ENCODE measurements around the gene ASPA. TPM values are rescaled to one million over a fixed set of nuclear protein-coding genes. Genes with fewer than 3 reads are reported as not detected.

Gene ASPA
- total RNA-seq, 1 experiment from 2014 or later = 0.04 TPM

- TF ChIP-seq ZNF671 (CRISPR knock-in tag; IDR thresholded peaks at IDR 0.05) = no peak
- TF ChIP-seq SP1 (CRISPR knock-in tag; conservative IDR thresholded peaks at IDR 0.05) = peak; percentile 44
- no peak for TF ChIP-seq ATF6 (CRISPR knock-in tag; IDR thresholded peaks at IDR 0.05)
- no peak for TF ChIP-seq ZNF317 (CRISPR knock-in tag; IDR thresholded peaks at IDR 0.05; ENCODE audit: borderline replicate concordance, low read depth)
- TF ChIP-seq FOXP1 (CRISPR knock-in tag; IDR thresholded peaks at IDR 0.05; ENCODE audit: borderline replicate concordance) = no peak; the same call in 1 of the 2 replicates
- no peak for TF ChIP-seq MYBL2 (CRISPR knock-in tag; IDR thresholded peaks at IDR 0.05)
- peak; percentile 14; the same call in 1 of the 2 replicates for TF ChIP-seq ETV6 (CRISPR knock-in tag; IDR thresholded peaks at IDR 0.05)
- no peak for TF ChIP-seq HMGA2 (CRISPR knock-in tag; IDR thresholded peaks at IDR 0.05)
- TF ChIP-seq ZBTB21 (CRISPR knock-in tag; IDR thresholded peaks at IDR 0.05; ENCODE audit: borderline replicate concordance) = no peak; the same call in none of the 2 replicates
- no peak for TF ChIP-seq NFYB (CRISPR knock-in tag; conservative IDR thresholded peaks at IDR 0.05; ENCODE audit: low read depth)
- TF ChIP-seq ZNF512 (CRISPR knock-in tag; IDR thresholded peaks at IDR 0.05; ENCODE audit: borderline replicate concordance) = 0 out of 2 replicates have a peak, but pooled peaks have one; percentile 64
- no peak for TF ChIP-seq USF1 (CRISPR knock-in tag; IDR thresholded peaks at IDR 0.05)
Observed at GRCh38 chr17:3535253-3535995, 59.6 kb downstream of the ASPA start (continued).

- DNase-seq (ENCODE audit: low spot score) (no peak), ATAC-seq (no peak)
- peaks cover 3% of the 10 kb centered on the region; the same call in 1 of the 2 replicates for H3K27me3 Mint-ChIP-seq (ENCODE audit: low read depth)
- POLR2A ChIA-PET = no interaction called here
- H3K4me3 Mint-ChIP-seq = no peak overlapping the region
- H3K27ac Mint-ChIP-seq = no peak overlapping the region
- H3K4me1 Mint-ChIP-seq = peaks cover 14% of the 10 kb centered on the region
- peaks cover 7% of the 10 kb centered on the region for H3K9me3 Mint-ChIP-seq
- CTCF ChIA-PET = interaction anchor here (0.9 to 1.5 kb wide), 4 partner anchors 20 to 155 kb away, joined by 3 to 8 read pairs (median 4); no protein-coding TSS in a partner anchor
- no peaks in the 10 kb centered on the region for H3K36me3 Mint-ChIP-seq
- TF ChIP-seq FOXP1 (CRISPR knock-in tag; IDR thresholded peaks at IDR 0.05; ENCODE audit: borderline replicate concordance) = no peak
- TF ChIP-seq NFYB (CRISPR knock-in tag; conservative IDR thresholded peaks at IDR 0.05; ENCODE audit: low read depth) = no peak
- TF ChIP-seq ZNF263 (CRISPR knock-in tag; IDR thresholded peaks at IDR 0.05; ENCODE audit: low read depth) = no peak
- no peak for TF ChIP-seq AFF4 (CRISPR knock-in tag; IDR thresholded peaks at IDR 0.05; ENCODE audit: borderline replicate concordance)
- no peak for TF ChIP-seq CREM (CRISPR knock-in tag; IDR thresholded peaks at IDR 0.05)
- no peak for TF ChIP-seq ZNF138 (CRISPR knock-in tag; conservative IDR thresholded peaks at IDR 0.05)
- no peak for TF ChIP-seq ZNF512 (CRISPR knock-in tag; IDR thresholded peaks at IDR 0.05; ENCODE audit: borderline replicate concordance)
- no peak for TF ChIP-seq E2F4 (CRISPR knock-in tag; IDR thresholded peaks at IDR 0.05; ENCODE audit: borderline replicate concordance, low read depth)
- no peak for TF ChIP-seq JAZF1 (CRISPR knock-in tag; IDR thresholded peaks at IDR 0.05)
- TF ChIP-seq CBFB (CRISPR knock-in tag; IDR thresholded peaks at IDR 0.05; ENCODE audit: low read depth) = no peak
Observed at GRCh38 chr17:3536716-3537115, 60.9 kb downstream of the ASPA start.

Measured in WTC11 (cell line).